GM23338 (cell line): ENCODE data around the gene ANKK1.

ENCODE experiments used
- CTCF ChIP-seq, 2 experiments: fragments of 200-600 bp in 1 of 2; sonication (generic) in 1 of 2; conservative IDR thresholded peaks; 2 replicates each; pipeline versions ENCODE4 v1.5.1 to v1.6.1; 2016 to 2017; ENCODE audit warnings: antibody characterized with exemption in 2 of 2, low read depth in 2 of 2, mild to moderate bottlenecking in 2 of 2, moderate library complexity in 1 of 2
- EZH2 ChIP-seq: fragments of 200-600 bp; sonication (generic); IDR thresholded peaks from one replicate; pipeline ENCODE4 v1.8.0; 2017; ENCODE audit warnings: antibody characterized with exemption, mild to moderate bottlenecking, low read depth; ENCODE audit not compliant: unreplicated experiment
- NANOG ChIP-seq: IDR thresholded peaks from 2 replicates; pipeline ENCODE4 v1.6.1; 2016; ENCODE audit warnings: antibody characterized with exemption, borderline replicate concordance
- POLR2AphosphoS5 ChIP-seq: IDR thresholded peaks from 2 replicates; pipeline ENCODE4 v1.6.1; 2016; ENCODE audit warnings: antibody characterized with exemption, low read depth
- ZNF114 ChIP-seq: fragments of 250-450 bp; sonication (Bioruptor Pico); IDR thresholded peaks from 2 replicates; pipeline ENCODE4 v1.5.0; 2020; ENCODE audit warnings: mild to moderate bottlenecking, moderate library complexity
- TF ChIP-seq, protein P1 (sequence below): IDR thresholded peaks from one replicate; pipeline ENCODE4 v1.6.1; 2018; ENCODE audit warnings: antibody characterized with exemption; ENCODE audit not compliant: unreplicated experiment

DNA sequence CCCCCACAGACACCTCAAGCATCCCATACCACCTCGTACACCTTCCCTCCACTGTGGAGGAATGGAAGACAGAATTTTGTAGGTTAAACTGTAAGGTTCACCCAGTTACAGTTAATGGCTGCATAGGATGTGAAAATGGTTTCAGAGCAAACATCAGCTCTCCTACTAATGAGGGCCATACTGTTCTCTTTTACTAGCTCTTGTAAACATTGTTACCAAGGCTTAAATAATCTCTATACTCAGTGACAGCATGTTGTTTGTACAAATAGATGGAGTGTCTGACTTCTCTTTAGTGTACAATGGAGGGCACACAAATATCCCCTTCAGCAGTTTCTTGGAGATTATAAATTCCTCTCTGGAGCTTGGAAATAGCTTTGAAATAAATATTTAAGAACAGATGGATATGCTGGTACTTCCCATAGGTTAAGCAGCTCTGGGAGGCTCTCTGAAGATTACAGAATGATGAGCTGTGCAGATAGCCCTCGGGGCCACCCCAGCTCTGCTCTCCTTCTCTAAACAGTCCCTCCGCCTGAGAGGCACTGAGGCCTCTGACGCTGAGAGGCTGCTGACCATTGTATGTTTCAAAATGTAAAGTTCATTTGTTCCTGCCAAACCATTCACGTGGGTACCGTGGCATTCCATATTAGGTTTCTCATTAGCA is 47.5 kb upstream of the ANKK1 start:
- TF ChIP-seq, protein P1, sequence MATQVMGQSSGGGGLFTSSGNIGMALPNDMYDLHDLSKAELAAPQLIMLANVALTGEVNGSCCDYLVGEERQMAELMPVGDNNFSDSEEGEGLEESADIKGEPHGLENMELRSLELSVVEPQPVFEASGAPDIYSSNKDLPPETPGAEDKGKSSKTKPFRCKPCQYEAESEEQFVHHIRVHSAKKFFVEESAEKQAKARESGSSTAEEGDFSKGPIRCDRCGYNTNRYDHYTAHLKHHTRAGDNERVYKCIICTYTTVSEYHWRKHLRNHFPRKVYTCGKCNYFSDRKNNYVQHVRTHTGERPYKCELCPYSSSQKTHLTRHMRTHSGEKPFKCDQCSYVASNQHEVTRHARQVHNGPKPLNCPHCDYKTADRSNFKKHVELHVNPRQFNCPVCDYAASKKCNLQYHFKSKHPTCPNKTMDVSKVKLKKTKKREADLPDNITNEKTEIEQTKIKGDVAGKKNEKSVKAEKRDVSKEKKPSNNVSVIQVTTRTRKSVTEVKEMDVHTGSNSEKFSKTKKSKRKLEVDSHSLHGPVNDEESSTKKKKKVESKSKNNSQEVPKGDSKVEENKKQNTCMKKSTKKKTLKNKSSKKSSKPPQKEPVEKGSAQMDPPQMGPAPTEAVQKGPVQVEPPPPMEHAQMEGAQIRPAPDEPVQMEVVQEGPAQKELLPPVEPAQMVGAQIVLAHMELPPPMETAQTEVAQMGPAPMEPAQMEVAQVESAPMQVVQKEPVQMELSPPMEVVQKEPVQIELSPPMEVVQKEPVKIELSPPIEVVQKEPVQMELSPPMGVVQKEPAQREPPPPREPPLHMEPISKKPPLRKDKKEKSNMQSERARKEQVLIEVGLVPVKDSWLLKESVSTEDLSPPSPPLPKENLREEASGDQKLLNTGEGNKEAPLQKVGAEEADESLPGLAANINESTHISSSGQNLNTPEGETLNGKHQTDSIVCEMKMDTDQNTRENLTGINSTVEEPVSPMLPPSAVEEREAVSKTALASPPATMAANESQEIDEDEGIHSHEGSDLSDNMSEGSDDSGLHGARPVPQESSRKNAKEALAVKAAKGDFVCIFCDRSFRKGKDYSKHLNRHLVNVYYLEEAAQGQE = no peak
- TF ChIP-seq CTCF (conservative IDR thresholded peaks at IDR 0.05; ENCODE audit: low read depth in 2 of 2) (no peak), EZH2 (no peak), POLR2AphosphoS5 (no peak), NANOG (no peak), ZNF114 (CRISPR knock-in tag) (no peak)
